ENCODE measurements around the gene ADCY4. TPM values are rescaled to one million over a fixed set of nuclear protein-coding genes. Genes with fewer than 3 reads are reported as not detected.

Gene ADCY4
- total and polyA plus RNA-seq, 2 of the 8 experiments (the other 6 are each of a cell fraction or from before 2014, with no cell fraction given), result 0.27 to 0.35 TPM

GRCh38 chr14:24313913-24314312, 21.0 kb downstream of the ADCY4 start:
- Histone ChIP-seq H3K23ac (ENCODE audit: insufficient read length) (no peak overlapping the region), H2AFZ (ENCODE audit: low read length) (no peak overlapping the region), H2BK12ac (ENCODE audit: low read depth, low read length) (no peak overlapping the region), H3K27me3 (replicated peaks in 1 of 4; ENCODE audit: control insufficient read depth in 3 of 4, extremely low read depth in 1 of 4, insufficient read depth in 3 of 4, low read length in 3 of 4) (peaks cover 0 to 27% (median 23%) of the 10 kb centered on the region in 4 experiments; a peak in 6 of 7 replicates), H3K27ac (ENCODE audit: low read depth, low read length) (no peak overlapping the region), H3K14ac (ENCODE audit: insufficient read length) (no peak overlapping the region), H2AK5ac (ENCODE audit: low read depth, low read length) (no peak overlapping the region), H3K23me2 (ENCODE audit: low read depth, low read length) (no peaks in the 10 kb centered on the region), H2BK20ac (ENCODE audit: low read length) (no peak overlapping the region), H2BK15ac (ENCODE audit: low read length) (no peak overlapping the region), H2BK5ac (ENCODE audit: low read depth, low read length) (no peak overlapping the region), H3K56ac (replicated peaks; ENCODE audit: insufficient read length, low read depth, low read length) (no peak overlapping the region), H3K79me2 (ENCODE audit: control insufficient read depth in 1 of 2, insufficient read depth in 2 of 2, low read length in 2 of 2) (no peaks in the 10 kb centered on the region), H2BK120ac (replicated peaks; ENCODE audit: low read depth, low read length) (no peak overlapping the region), H3K4me1 (replicated peaks in 1 of 4; ENCODE audit: control insufficient read depth in 3 of 4, insufficient read depth in 4 of 4, low read length in 3 of 4) (no peaks in the 10 kb centered on the region; a peak in 2 of 7 replicates), H3K4me2 (ENCODE audit: insufficient read depth in 1 of 2, low read depth in 2 of 2, low read length in 2 of 2) (no peak overlapping the region), H3K4me3 (ENCODE audit: extremely low read depth in 1 of 4, insufficient read depth in 2 of 4, low read depth in 3 of 4, low read length in 4 of 4) (no peak overlapping the region), H4K8ac (ENCODE audit: extremely low read depth, insufficient read depth, low read length) (no peak overlapping the region), H4K5ac (ENCODE audit: insufficient read length, low read depth, low read length) (no peak overlapping the region), H3K4ac (replicated peaks; ENCODE audit: insufficient read length, low read depth, low read length) (no peak overlapping the region), H3K18ac (ENCODE audit: extremely low read depth, low read length) (no peak overlapping the region), H4K20me1 (replicated peaks in 1 of 2; ENCODE audit: control insufficient read depth in 1 of 2, insufficient read depth in 2 of 2, low read length in 2 of 2) (peaks cover 2 to 3% of the 10 kb centered on the region in 2 experiments), H3K9ac (replicated peaks in 1 of 4; ENCODE audit: extremely low read depth in 1 of 4, low read depth in 3 of 4, low read length in 3 of 4) (no peak overlapping the region), H4K91ac (replicated peaks; ENCODE audit: insufficient read length, low read length) (no peak overlapping the region), H3K9me3 (ENCODE audit: insufficient read depth in 2 of 2, low read depth in 1 of 2, low read length in 1 of 2) (no peaks in the 10 kb centered on the region; a peak in 1 of 4 replicates), H3K36me3 (ENCODE audit: control insufficient read depth in 2 of 4, insufficient read depth in 4 of 4, low read length in 3 of 4) (peaks cover 0 to 10% (median 0%) of the 10 kb centered on the region in 4 experiments; a peak in 3 of 8 replicates), H3K79me1 (ENCODE audit: low read depth, low read length) (no peaks in the 10 kb centered on the region)
- DNase-seq (ENCODE audit: low read depth in 1 of 2, low spot score in 2 of 2) (no peak), FAIRE-seq (no peak)
- WGBS, 2 experiments (ENCODE audit: extremely low coverage in 1 of 2, insufficient coverage in 1 of 2, insufficient read length in 1 of 2, insufficient replicate concordance in 2 of 2, low coverage in 1 of 2, low lambda C conversion rate in 2 of 2, missing lambda C conversion rate in 1 of 2), result 97% methylated on average over 2 of the region's 2 CpGs; no CpG with 5 or more reads in 1 of the 2 experiments
- CTCF ChIA-PET (ENCODE audit: partially characterized antibody), result interaction anchor here (1.0 to 15.8 kb wide), 5 partner anchors 9 to 118 kb away, joined by 3 to 173 read pairs (median 4); partner anchors contain the start of genes ADCY4 and TINF2
- TF ChIP-seq FOSL1 (IDR thresholded peaks at IDR 0.05; ENCODE audit: insufficient read depth, low read depth, low read length), result no peak
- POLR2A ChIA-PET (ENCODE audit: partially characterized antibody), result interaction anchor here (0.8 to 5.1 kb wide), 7 partner anchors 10 to 76 kb away, joined by 3 to 35 read pairs (median 4); partner anchors contain the start of genes DHRS1, NOP9, RABGGTA and TINF2
